Measurements from ENCODE around the gene ART3.
A peak's percentile ranks its signal among the peaks of the same experiment; 100 is the strongest.

The ART3 gene

GRCh38 chr4:76144546-76144945 is 70.0 kb downstream of the ART3 start:
- no peak for DNase-seq (ENCODE audit: low read depth in 2 of 3, low spot score in 1 of 3)

DNA sequence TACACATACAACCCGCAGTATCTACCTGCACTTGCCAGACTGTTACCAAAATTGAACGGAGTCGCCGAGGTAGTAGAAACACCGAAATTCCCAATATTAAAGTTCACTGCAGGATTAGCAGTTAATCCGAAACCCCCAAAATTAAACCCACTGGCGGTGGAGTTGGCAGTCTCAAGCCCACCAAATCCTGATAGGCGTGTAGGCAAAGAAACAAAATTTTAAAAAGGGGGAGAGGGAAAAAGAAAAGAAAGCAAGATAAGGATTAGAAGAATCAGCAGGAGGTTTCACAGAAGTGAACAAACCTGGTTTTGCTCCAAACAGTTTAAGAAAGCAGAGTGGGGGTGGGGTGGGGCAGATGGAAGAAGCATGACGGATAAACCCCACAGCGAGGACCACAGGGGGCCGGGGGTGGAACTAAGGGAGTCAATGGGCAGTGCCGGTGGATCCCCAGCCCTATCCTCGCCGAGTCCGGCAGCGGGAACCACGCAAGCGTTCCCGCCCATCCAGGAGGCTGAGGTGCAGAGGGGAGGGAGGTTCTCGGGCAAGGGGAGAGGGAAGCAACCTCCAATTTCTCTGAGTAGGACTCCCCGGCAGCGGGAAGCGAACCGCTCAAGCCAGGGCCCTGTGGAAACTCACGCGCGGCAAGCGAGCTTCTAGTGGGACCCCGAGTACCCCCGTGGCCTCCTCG is 73.1 kb downstream of the ART3 start:
- peak; percentile 27 to 49 (median 35) for DNase-seq (ENCODE audit: low read depth in 2 of 3, low spot score in 1 of 3)

DNA sequence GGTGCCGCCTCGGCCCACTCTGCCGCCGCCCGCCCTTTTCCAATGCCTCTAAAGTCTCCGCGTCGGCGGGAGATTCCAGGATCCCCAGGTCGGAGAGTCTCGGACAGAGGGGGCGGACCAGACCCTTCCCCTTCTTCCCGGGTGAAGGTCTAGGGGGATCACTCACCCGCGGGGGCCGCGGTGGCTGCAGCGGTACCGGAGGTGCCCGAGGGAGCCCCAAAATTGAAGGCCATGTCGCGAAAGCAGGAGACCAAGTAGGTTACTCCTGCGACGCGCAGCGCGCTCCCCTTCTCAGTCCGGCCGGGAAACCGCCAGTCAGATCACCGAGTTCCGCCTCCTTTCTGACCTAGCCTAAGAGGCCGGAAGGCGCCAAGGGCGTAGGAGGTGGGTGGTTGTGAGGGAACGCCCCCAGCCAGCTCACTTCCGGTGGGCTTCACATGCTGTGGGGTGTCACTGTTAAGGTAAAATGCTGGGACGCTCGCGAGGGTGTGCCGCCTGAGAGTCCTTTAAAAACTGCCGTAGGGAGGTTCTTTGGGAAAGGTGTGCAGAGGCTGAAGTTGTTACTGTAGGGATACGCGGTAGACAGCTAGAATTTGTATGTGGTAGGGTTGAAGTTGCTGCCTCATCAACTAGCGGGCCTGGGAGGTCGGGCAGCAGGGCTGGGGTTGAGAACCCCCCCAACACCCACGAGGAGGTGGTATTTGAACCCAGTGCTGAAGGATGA is 73.8 kb downstream of the ART3 start, which contains the start of gene NUP54:
Gene NUP54 (minus strand): TSS at position 256 of the 724 bp plus-strand sequence. CDS start 23 bp downstream, at position 233.
- DNase-seq (ENCODE audit: low read depth in 2 of 3, low spot score in 1 of 3), result peak; percentile 93 to 97 (median 94)

DNA sequence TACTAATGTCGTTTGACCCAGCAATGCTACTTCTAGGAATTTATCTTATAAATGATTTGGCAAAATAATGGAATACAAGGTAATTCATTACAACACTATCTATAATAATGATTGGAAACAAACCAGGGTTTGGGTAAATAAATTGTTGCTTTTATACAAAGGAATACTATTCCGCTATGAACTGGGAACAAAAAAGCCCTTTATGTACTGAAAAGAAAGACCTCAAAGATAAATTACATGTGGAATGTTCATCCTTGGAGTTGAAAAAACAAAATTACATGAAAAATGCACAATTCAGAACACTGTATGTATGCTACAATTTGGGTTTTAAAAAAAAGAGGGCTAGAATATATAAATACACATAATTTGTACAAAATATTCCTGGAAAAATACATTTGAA is 78.8 kb downstream of the ART3 start:
- DNase-seq (ENCODE audit: low read depth in 2 of 3, low spot score in 1 of 3), result no peak

DNA sequence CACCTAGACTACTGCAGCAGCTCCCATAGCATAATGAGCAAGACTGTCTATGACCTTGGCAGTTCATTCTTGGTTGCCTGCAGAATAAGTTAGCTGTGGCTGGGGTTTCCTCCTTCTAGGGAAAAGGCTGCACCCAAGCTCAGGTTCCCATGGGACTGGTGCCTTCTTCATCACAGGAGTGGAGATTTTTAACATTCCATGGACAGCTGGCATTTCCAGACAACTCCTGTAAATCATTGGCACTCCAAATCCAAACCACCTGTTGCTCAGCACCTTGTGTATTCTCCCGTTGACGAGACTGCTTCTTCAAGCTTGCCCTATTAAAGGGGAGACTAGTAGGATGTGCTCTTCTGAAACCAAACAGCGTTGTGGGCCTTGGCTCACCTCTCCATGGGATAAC is 81.5 kb downstream of the ART3 start:
- no peak for DNase-seq (ENCODE audit: low read depth in 2 of 3, low spot score in 1 of 3)

DNA sequence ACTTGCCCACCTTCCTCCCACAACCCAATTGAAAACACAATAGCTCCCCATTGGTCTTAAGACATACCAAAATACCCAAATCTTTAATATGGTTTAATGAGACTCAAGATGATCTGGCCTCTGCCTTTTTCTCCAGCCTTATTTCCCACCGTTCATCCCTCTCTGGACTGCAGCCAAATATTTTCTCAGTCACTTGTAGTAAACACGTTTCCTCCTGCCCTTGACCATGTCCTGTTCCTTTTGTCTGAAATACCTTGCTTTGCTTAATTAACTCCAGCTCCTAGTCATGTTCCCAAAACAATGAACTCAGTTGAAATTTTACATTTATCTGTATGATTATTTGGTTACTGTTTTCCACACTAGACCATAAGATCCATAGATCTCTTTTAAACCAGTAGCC is 82.1 kb downstream of the ART3 start:
- DNase-seq (ENCODE audit: low read depth in 2 of 3, low spot score in 1 of 3), result no peak

DNA sequence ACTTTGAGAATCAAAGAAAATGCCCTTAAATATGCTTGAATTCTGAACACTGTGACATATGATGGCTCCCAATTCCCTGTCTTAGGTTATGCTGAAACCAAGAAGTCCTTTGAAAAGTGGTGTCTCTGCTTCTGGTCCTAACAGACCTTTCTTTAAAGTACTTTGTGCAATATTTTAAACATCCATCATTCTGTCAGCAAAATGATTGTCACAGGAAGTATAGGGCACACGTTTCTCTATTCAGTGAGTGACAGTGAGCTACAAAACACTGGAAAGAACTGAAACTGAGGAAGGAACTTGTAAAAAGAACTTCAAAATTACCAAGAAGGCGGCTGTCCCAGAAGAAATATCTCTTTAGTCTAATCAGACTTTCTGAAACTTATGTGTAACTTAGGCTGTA is 85.8 kb downstream of the ART3 start:
- no peak for DNase-seq (ENCODE audit: low read depth in 2 of 3, low spot score in 1 of 3)

Data from stimulated activated CD4-positive, alpha-beta T cell treated with anti-CD3 and anti-CD28 coated beads, Interleukin-12 subunit alpha, Interleukin-12 subunit beta, amount 100 ng/mL, for 48 hours (primary cell).